Measurements from ENCODE around the gene KRT35.
A peak's percentile ranks its signal among the peaks of the same experiment; 100 is the strongest.

KRT35 gene

DNA sequence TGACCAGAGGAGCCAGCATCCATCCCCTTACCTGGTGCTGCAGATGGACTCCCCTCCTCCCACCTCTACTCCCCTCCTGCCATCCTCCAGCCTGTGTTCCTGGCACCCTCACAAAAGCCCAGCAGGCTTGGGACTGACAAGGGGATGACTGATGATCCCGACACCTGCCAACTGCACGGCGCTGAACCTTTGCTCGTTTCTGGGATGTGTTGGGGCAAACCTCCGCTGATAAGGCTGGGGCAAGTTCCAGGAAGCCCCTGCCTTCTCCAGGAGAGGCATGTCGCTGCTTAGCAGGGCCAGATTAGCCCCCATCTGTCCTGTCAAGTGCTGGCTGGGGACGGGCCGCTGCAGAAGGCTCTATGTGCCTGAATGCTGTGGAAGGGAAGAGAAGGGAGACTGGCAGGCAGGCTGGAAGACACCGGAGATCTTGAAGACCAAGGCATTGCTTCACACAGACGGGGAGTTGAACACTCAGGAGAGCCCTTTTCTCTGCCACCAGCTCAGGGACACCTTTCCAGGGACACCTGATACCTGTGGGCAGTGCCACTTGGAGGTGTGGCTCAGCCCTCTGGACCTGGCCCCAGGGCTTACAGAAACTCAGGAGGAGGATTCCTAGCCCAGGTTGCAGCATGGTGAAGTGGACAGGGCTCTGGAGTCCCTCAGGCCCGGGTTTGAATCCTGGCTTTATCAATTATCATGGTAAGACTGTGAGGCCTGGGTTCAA, 38.7 kb upstream of the KRT35 start (continued):
- TF ChIP-seq ZNF140 (tag by site-specific recombination; IDR thresholded peaks at IDR 0.05) (no peak), ZNF555 (tag by site-specific recombination; conservative IDR thresholded peaks at IDR 0.05) (no peak), FEZF1 (tag by site-specific recombination; IDR thresholded peaks at IDR 0.05) (peak; percentile 89)
- TF ChIP-seq, protein P1, sequence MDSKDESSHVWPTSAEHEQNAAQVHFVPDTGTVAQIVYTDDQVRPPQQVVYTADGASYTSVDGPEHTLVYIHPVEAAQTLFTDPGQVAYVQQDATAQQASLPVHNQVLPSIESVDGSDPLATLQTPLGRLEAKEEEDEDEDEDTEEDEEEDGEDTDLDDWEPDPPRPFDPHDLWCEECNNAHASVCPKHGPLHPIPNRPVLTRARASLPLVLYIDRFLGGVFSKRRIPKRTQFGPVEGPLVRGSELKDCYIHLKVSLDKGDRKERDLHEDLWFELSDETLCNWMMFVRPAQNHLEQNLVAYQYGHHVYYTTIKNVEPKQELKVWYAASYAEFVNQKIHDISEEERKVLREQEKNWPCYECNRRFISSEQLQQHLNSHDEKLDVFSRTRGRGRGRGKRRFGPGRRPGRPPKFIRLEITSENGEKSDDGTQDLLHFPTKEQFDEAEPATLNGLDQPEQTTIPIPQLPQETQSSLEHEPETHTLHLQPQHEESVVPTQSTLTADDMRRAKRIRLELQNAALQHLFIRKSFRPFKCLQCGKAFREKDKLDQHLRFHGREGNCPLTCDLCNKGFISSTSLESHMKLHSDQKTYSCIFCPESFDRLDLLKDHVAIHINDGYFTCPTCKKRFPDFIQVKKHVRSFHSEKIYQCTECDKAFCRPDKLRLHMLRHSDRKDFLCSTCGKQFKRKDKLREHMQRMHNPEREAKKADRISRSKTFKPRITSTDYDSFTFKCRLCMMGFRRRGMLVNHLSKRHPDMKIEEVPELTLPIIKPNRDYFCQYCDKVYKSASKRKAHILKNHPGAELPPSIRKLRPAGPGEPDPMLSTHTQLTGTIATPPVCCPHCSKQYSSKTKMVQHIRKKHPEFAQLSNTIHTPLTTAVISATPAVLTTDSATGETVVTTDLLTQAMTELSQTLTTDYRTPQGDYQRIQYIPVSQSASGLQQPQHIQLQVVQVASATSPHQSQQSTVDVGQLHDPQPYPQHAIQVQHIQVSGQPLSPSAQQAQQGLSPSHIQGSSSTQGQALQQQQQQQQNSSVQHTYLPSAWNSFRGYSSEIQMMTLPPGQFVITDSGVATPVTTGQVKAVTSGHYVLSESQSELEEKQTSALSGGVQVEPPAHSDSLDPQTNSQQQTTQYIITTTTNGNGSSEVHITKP (tag by site-specific recombination; IDR thresholded peaks at IDR 0.05), result peak; percentile 49; the same call in 1 of the 2 replicates
- TF ChIP-seq, protein P2, sequence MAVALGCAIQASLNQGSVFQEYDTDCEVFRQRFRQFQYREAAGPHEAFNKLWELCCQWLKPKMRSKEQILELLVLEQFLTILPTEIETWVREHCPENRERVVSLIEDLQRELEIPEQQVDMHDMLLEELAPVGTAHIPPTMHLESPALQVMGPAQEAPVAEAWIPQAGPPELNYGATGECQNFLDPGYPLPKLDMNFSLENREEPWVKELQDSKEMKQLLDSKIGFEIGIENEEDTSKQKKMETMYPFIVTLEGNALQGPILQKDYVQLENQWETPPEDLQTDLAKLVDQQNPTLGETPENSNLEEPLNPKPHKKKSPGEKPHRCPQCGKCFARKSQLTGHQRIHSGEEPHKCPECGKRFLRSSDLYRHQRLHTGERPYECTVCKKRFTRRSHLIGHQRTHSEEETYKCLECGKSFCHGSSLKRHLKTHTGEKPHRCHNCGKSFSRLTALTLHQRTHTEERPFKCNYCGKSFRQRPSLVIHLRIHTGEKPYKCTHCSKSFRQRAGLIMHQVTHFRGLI (tag by site-specific recombination; IDR thresholded peaks at IDR 0.05), result 0 out of 2 replicates have a peak, but pooled peaks have one; percentile 19

DNA sequence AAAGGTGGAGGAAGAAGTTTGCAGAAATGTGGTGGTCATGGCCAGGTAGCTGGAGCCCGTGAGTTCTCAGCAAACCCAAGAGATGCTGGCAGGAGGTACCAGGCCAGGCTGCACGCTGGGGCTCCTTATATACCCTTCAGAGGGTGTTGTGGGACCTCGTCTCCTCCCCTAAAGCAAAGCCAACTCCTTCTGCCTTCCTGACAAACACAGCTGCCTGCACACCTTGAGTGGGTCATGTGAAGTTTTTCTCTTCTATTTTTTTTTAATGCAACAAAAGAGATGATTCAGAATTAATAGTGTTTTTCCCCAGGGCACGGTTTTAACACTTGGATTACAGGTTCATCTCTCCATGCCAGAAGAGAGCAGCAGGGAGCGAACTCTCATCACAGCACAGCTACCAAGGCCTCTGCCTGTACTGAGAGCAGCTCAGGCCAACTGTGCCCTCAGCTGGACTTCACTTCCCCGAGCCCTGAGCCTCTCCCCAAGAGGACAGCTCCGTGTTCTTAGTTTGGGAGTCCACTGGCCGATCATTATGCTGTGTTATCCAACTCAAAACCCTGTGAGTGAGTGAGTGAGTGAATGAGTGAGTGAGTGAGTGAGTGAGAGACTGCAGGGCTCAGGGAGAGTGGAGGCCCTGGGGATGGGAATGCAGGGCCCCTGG, 38.0 kb upstream of the KRT35 start, which contains the start of gene KRT15:
KRT15 (minus strand) TSS at position 102 of the 661 bp plus-strand sequence; CDS start at position 39, 63 bp downstream.
- ChIA-PET POLR2A (interaction anchor here (0.6 to 1.3 kb wide), 3 partner anchors 9 to 169 kb away, joined by 3 to 4 read pairs (median 3); partner anchors contain the start of gene KRT19), CTCF (interaction anchor here (0.7 to 1.9 kb wide), 6 partner anchors 30 to 397 kb away, joined by 3 to 14 read pairs (median 4); no protein-coding TSS in a partner anchor)
- H3K27ac ChIP-seq (ENCODE audit: extremely low read depth, low read depth, low read length), result peak within 1 kb of the TSS; percentile 59
- TF ChIP-seq IKZF3 (tag by site-specific recombination; IDR thresholded peaks at IDR 0.05) (0 out of 2 replicates have a peak, but pooled peaks have one; percentile 6), ZIC2 (tag by site-specific recombination; IDR thresholded peaks at IDR 0.05) (peak; percentile 84), ZBTB48 (tag by site-specific recombination; IDR thresholded peaks at IDR 0.05) (peak; percentile 91), ZNF24 (tag by site-specific recombination; IDR thresholded peaks at IDR 0.05) (0 out of 2 replicates have a peak, but pooled peaks have one; percentile 72)
- TF ChIP-seq, protein P3, sequence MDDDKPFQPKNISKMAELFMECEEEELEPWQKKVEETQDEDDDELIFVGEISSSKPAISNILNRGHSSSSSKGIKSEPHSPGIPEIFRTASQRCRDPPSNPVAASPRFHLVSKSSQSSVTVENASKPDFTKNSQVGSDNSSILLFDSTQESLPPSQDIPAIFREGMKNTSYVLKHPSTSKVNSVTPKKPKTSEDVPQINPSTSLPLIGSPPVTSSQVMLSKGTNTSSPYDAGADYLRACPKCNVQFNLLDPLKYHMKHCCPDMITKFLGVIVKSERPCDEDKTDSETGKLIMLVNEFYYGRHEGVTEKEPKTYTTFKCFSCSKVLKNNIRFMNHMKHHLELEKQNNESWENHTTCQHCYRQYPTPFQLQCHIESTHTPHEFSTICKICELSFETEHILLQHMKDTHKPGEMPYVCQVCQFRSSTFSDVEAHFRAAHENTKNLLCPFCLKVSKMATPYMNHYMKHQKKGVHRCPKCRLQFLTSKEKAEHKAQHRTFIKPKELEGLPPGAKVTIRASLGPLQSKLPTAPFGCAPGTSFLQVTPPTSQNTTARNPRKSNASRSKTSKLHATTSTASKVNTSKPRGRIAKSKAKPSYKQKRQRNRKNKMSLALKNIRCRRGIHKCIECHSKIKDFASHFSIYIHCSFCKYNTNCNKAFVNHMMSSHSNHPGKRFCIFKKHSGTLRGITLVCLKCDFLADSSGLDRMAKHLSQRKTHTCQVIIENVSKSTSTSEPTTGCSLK (tag by site-specific recombination; IDR thresholded peaks at IDR 0.05), result no peak
- TF ChIP-seq, protein P4, sequence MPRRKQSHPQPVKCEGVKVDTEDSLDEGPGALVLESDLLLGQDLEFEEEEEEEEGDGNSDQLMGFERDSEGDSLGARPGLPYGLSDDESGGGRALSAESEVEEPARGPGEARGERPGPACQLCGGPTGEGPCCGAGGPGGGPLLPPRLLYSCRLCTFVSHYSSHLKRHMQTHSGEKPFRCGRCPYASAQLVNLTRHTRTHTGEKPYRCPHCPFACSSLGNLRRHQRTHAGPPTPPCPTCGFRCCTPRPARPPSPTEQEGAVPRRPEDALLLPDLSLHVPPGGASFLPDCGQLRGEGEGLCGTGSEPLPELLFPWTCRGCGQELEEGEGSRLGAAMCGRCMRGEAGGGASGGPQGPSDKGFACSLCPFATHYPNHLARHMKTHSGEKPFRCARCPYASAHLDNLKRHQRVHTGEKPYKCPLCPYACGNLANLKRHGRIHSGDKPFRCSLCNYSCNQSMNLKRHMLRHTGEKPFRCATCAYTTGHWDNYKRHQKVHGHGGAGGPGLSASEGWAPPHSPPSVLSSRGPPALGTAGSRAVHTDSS (tag by site-specific recombination; IDR thresholded peaks at IDR 0.05), result no peak
- TF ChIP-seq, protein P5, sequence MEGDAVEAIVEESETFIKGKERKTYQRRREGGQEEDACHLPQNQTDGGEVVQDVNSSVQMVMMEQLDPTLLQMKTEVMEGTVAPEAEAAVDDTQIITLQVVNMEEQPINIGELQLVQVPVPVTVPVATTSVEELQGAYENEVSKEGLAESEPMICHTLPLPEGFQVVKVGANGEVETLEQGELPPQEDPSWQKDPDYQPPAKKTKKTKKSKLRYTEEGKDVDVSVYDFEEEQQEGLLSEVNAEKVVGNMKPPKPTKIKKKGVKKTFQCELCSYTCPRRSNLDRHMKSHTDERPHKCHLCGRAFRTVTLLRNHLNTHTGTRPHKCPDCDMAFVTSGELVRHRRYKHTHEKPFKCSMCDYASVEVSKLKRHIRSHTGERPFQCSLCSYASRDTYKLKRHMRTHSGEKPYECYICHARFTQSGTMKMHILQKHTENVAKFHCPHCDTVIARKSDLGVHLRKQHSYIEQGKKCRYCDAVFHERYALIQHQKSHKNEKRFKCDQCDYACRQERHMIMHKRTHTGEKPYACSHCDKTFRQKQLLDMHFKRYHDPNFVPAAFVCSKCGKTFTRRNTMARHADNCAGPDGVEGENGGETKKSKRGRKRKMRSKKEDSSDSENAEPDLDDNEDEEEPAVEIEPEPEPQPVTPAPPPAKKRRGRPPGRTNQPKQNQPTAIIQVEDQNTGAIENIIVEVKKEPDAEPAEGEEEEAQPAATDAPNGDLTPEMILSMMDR (tag by site-specific recombination; IDR thresholded peaks at IDR 0.05), result 0 out of 2 replicates have a peak, but pooled peaks have one; percentile 9
- H3K4me3 ChIP-seq (ENCODE audit: low read depth, low read length), result no peak within 1 kb of the TSS
- peaks cover 0 to 4% of the 10 kb centered on the region in 2 experiments; a peak in 1 of 3 replicates for H3K36me3 ChIP-seq (ENCODE audit: control insufficient read depth in 2 of 2, insufficient read depth in 1 of 2, low read length in 2 of 2)
- H3K9me3 ChIP-seq (ENCODE audit: control insufficient read depth, insufficient read depth, low read depth, low read length), result no peaks in the 10 kb centered on the region
- peaks cover 23% of the 10 kb centered on the region for H3K4me1 ChIP-seq (ENCODE audit: control insufficient read depth, insufficient read depth, low read length)
